ENCODE measurements around the gene FBXO42. TPM values are rescaled to one million over a fixed set of nuclear protein-coding genes. Genes with fewer than 3 reads are reported as not detected.

Gene FBXO42
- total and polyA plus RNA-seq, 2 of the 13 experiments (the other 11 are each of a cell fraction or from before 2014, with no cell fraction given) = 7.6 to 17.5 TPM

DNA sequence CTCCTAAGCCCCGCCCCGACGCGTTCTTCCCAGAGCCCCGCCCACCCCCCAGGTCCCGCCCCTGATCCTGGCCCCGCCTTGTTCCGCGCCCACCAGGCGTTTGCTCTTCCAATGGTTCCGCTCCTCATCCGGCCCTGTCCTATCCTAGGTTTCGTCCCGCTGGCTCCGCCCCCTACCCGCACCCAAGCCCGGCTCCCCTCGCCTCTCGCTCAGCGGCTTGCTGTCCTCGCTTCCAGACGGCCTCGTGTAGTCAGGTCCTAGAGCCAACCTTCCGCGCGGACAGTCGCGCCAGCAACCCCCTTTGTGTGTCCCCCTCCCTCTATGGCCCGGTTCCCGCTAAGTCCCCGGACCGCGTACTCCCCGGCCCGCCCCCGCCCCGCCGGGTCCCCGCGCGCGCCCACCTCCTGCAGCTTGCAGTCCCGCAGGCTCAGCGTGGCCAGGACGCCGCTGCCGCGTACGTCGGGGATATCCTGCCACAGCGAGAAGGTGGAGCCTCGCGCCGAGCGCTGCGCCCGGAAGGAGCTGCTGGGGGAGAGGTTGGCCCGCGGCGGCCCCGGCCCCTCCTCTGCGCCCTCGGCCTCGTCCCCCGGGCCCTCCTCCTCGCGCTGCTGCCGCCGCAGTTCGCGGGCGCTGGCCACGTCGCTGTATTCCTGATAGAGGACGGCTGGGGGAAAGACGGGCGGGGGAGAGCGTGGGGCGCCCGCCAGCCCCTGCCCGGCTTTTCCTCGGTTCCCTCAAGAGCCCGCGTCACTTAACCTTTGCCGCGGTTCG lies 145.5 kb downstream of the FBXO42 start (continued):
- TF ChIP-seq TBX2 (CRISPR knock-in tag; IDR thresholded peaks at IDR 0.05; ENCODE audit: borderline replicate concordance) (0 out of 2 replicates have a peak, but pooled peaks have one; percentile 20), CBFB (CRISPR knock-in tag; IDR thresholded peaks at IDR 0.05) (peak; percentile 70; the same call in 1 of the 2 replicates), AGO1 (IDR thresholded peaks at IDR 0.05; ENCODE audit: low read depth, low read length, poor library complexity, severe bottlenecking) (no peak), ZNF530 (CRISPR knock-in tag; IDR thresholded peaks at IDR 0.05; ENCODE audit: low read depth) (0 out of 2 replicates have a peak, but pooled peaks have one; percentile 40), POLR2G (IDR thresholded peaks at IDR 0.05; ENCODE audit: low read depth, low read length) (peak; percentile 80), ARHGAP35 (CRISPR knock-in tag; IDR thresholded peaks at IDR 0.05; ENCODE audit: borderline replicate concordance) (peak; percentile 79; the same call in 1 of the 2 replicates), ZNF331 (CRISPR knock-in tag; IDR thresholded peaks at IDR 0.05) (0 out of 2 replicates have a peak, but pooled peaks have one; percentile 14), ZNF713 (CRISPR knock-in tag; IDR thresholded peaks at IDR 0.05) (no peak)
- TF ChIP-seq, protein P1, sequence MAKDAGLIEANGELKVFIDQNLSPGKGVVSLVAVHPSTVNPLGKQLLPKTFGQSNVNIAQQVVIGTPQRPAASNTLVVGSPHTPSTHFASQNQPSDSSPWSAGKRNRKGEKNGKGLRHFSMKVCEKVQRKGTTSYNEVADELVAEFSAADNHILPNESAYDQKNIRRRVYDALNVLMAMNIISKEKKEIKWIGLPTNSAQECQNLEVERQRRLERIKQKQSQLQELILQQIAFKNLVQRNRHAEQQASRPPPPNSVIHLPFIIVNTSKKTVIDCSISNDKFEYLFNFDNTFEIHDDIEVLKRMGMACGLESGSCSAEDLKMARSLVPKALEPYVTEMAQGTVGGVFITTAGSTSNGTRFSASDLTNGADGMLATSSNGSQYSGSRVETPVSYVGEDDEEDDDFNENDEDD (CRISPR knock-in tag; IDR thresholded peaks at IDR 0.05; ENCODE audit: borderline replicate concordance) = peak; percentile 41; the same call in 1 of the 2 replicates
- TF ChIP-seq, protein P2, sequence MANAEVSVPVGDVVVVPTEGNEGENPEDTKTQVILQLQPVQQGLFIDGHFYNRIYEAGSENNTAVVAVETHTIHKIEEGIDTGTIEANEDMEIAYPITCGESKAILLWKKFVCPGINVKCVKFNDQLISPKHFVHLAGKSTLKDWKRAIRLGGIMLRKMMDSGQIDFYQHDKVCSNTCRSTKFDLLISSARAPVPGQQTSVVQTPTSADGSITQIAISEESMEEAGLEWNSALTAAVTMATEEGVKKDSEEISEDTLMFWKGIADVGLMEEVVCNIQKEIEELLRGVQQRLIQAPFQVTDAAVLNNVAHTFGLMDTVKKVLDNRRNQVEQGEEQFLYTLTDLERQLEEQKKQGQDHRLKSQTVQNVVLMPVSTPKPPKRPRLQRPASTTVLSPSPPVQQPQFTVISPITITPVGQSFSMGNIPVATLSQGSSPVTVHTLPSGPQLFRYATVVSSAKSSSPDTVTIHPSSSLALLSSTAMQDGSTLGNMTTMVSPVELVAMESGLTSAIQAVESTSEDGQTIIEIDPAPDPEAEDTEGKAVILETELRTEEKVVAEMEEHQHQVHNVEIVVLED (CRISPR knock-in tag; IDR thresholded peaks at IDR 0.05; ENCODE audit: borderline replicate concordance) = peak; percentile 45
- TF ChIP-seq, protein P3, sequence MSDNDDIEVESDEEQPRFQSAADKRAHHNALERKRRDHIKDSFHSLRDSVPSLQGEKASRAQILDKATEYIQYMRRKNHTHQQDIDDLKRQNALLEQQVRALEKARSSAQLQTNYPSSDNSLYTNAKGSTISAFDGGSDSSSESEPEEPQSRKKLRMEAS (IDR thresholded peaks at IDR 0.05) = peak; percentile 86
- TF ChIP-seq, protein P4, sequence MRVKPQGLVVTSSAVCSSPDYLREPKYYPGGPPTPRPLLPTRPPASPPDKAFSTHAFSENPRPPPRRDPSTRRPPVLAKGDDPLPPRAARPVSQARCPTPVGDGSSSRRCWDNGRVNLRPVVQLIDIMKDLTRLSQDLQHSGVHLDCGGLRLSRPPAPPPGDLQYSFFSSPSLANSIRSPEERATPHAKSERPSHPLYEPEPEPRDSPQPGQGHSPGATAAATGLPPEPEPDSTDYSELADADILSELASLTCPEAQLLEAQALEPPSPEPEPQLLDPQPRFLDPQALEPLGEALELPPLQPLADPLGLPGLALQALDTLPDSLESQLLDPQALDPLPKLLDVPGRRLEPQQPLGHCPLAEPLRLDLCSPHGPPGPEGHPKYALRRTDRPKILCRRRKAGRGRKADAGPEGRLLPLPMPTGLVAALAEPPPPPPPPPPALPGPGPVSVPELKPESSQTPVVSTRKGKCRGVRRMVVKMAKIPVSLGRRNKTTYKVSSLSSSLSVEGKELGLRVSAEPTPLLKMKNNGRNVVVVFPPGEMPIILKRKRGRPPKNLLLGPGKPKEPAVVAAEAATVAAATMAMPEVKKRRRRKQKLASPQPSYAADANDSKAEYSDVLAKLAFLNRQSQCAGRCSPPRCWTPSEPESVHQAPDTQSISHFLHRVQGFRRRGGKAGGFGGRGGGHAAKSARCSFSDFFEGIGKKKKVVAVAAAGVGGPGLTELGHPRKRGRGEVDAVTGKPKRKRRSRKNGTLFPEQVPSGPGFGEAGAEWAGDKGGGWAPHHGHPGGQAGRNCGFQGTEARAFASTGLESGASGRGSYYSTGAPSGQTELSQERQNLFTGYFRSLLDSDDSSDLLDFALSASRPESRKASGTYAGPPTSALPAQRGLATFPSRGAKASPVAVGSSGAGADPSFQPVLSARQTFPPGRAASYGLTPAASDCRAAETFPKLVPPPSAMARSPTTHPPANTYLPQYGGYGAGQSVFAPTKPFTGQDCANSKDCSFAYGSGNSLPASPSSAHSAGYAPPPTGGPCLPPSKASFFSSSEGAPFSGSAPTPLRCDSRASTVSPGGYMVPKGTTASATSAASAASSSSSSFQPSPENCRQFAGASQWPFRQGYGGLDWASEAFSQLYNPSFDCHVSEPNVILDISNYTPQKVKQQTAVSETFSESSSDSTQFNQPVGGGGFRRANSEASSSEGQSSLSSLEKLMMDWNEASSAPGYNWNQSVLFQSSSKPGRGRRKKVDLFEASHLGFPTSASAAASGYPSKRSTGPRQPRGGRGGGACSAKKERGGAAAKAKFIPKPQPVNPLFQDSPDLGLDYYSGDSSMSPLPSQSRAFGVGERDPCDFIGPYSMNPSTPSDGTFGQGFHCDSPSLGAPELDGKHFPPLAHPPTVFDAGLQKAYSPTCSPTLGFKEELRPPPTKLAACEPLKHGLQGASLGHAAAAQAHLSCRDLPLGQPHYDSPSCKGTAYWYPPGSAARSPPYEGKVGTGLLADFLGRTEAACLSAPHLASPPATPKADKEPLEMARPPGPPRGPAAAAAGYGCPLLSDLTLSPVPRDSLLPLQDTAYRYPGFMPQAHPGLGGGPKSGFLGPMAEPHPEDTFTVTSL (CRISPR knock-in tag; IDR thresholded peaks at IDR 0.05; ENCODE audit: borderline replicate concordance) = 0 out of 2 replicates have a peak, but pooled peaks have one; percentile 36
- TF ChIP-seq, protein P5, sequence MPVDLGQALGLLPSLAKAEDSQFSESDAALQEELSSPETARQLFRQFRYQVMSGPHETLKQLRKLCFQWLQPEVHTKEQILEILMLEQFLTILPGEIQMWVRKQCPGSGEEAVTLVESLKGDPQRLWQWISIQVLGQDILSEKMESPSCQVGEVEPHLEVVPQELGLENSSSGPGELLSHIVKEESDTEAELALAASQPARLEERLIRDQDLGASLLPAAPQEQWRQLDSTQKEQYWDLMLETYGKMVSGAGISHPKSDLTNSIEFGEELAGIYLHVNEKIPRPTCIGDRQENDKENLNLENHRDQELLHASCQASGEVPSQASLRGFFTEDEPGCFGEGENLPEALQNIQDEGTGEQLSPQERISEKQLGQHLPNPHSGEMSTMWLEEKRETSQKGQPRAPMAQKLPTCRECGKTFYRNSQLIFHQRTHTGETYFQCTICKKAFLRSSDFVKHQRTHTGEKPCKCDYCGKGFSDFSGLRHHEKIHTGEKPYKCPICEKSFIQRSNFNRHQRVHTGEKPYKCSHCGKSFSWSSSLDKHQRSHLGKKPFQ (CRISPR knock-in tag; IDR thresholded peaks at IDR 0.05; ENCODE audit: insufficient replicate concordance) = peak; percentile 40
- TF ChIP-seq, protein P6, sequence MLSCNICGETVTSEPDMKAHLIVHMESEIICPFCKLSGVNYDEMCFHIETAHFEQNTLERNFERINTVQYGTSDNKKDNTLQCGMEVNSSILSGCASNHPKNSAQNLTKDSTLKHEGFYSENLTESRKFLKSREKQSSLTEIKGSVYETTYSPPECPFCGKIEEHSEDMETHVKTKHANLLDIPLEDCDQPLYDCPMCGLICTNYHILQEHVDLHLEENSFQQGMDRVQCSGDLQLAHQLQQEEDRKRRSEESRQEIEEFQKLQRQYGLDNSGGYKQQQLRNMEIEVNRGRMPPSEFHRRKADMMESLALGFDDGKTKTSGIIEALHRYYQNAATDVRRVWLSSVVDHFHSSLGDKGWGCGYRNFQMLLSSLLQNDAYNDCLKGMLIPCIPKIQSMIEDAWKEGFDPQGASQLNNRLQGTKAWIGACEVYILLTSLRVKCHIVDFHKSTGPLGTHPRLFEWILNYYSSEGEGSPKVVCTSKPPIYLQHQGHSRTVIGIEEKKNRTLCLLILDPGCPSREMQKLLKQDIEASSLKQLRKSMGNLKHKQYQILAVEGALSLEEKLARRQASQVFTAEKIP (CRISPR knock-in tag; IDR thresholded peaks at IDR 0.05; ENCODE audit: borderline replicate concordance) = no peak
